Breast epithelium (tissue), 3 donors: ENCODE data around the gene RTEL1.

Source experiments
- CTCF ChIP-seq, 3 donors: fragments of 450-650 bp; IDR thresholded peaks; one replicate each; pipeline ENCODE4 v1.5.1; 2016 to 2017; ENCODE audit warnings: antibody characterized with exemption in 3 of 3, mild to moderate bottlenecking in 3 of 3, moderate library complexity in 3 of 3
- POLR2A ChIP-seq: fragments of 450-650 bp; IDR thresholded peaks from one replicate; pipeline ENCODE4 v1.6.1; 2016; ENCODE audit warnings: antibody characterized with exemption, mild to moderate bottlenecking, moderate library complexity

- TF ChIP-seq CTCF (IDR thresholded peaks at IDR 0.05) (no peak), POLR2A (no peak)
These were observed 35.4 kb upstream of the RTEL1 start for GRCh38 chr20:63622732-63623131.
